ENCODE data around the gene SNTG2.

GRCh38 chr2:945104-945503 lies 5.5 kb upstream of the SNTG2 start:
- TF ChIP-seq GATA1 (IDR thresholded peaks at IDR 0.05; ENCODE audit: low read depth, low read length) (no peak), POLR2A (IDR thresholded peaks at IDR 0.05; ENCODE audit: low read length) (no peak)

All from erythroblast (primary cell).